Upper lobe of left lung (tissue), 6 donors: ENCODE data around the gene NHSL2. TPM values are rescaled to one million over a fixed set of nuclear protein-coding genes. Genes with fewer than 3 reads are reported as not detected.

Experiments used
- ATAC-seq, 2 donors: fragments of 200-7000 bp; cut with Tn5 transposase; one replicate each; pipeline ENCODE4 v1.9.1; 2022; ENCODE audit warnings: mild to moderate bottlenecking in 2 of 2, moderate library complexity in 2 of 2; ENCODE audit not compliant: low FRiP score in 2 of 2
- DNase-seq, 2 donors: peaks; one replicate each; pipeline ENCODE4 v3.0.0-alpha.2; 2019 to 2020
- H3K27ac ChIP-seq, 4 donors: fragments of 200-600 bp; sonication (generic); one replicate each; pipeline ENCODE4 v1.5.1; 2016 to 2019
- H3K27me3 ChIP-seq, 4 donors: fragments of 200-600 bp; sonication (generic); one replicate each; pipeline ENCODE4 v1.5.1; 2017 to 2019
- H3K36me3 ChIP-seq, 4 donors: fragments of 200-600 bp; sonication (generic); one replicate each; pipeline ENCODE4 v1.5.1; 2016 to 2019
- H3K4me1 ChIP-seq, 4 donors: fragments of 200-600 bp; sonication (generic); one replicate each; pipeline ENCODE4 v1.5.1; 2018 to 2019
- H3K4me3 ChIP-seq, 4 donors: fragments of 200-600 bp; sonication (generic); one replicate each; pipeline ENCODE4 v1.5.1; 2017 to 2019; ENCODE audit warnings: mild to moderate bottlenecking in 2 of 4, moderate library complexity in 1 of 4
- H3K9me3 ChIP-seq, 4 donors: fragments of 200-600 bp; sonication (generic); one replicate each; pipeline ENCODE4 v1.5.1; 2018 to 2019
- CTCF ChIP-seq, 6 experiments: fragments of 450-650 bp in 4 of 6; fragments of 200-600 bp in 2 of 6; sonication (generic) in 2 of 6; IDR thresholded peaks; one replicate each; pipeline ENCODE4 v1.5.1; 2016 to 2019; ENCODE audit warnings: antibody characterized with exemption in 6 of 6
- EP300 ChIP-seq, 4 donors: sonication (generic); formaldehyde crosslinking; IDR thresholded peaks; one replicate each; pipeline ENCODE4 v1.5.1; 2017; ENCODE audit warnings: antibody characterized with exemption in 4 of 4, control low read depth in 2 of 4
- POLR2A ChIP-seq, 4 donors: fragments of 450-650 bp; IDR thresholded peaks; one replicate each; pipeline ENCODE4 v1.5.1; 2016 to 2017; ENCODE audit warnings: antibody characterized with exemption in 4 of 4, mild to moderate bottlenecking in 2 of 4
- POLR2AphosphoS5 ChIP-seq, 2 donors: sonication (generic); formaldehyde crosslinking; IDR thresholded peaks; one replicate each; pipeline ENCODE4 v1.5.1; 2017; ENCODE audit warnings: antibody characterized with exemption in 2 of 2
- WGBS, 2 donors: methylation state at CpG; one replicate each; pipeline ENCODE4 v1.1.5; 2017 to 2018; 5-methylcytosine and 5-hydroxymethylcytosine counted together
- total RNA-seq, 6 donors: library from RNA; depleted of rRNA in 4 of 6; stranded (reverse); fragments of >200 nt in 4 of 6; gene quantifications; one replicate each; pipeline versions ENCODE4 v1.1.0 to v1.2.1, GENCODE V29; 2016 to 2021
- donor health status: DM: no; HTN: no; CAD: no; lungs with moderate emphysema.
- donor health status: DM: no; HTN: yes; CAD: no; lungs with severe emphysema.

NHSL2 gene
- total RNA-seq, 6 donors from 2014 or later: 5.8 to 18.3 (median 9.9) TPM

DNA sequence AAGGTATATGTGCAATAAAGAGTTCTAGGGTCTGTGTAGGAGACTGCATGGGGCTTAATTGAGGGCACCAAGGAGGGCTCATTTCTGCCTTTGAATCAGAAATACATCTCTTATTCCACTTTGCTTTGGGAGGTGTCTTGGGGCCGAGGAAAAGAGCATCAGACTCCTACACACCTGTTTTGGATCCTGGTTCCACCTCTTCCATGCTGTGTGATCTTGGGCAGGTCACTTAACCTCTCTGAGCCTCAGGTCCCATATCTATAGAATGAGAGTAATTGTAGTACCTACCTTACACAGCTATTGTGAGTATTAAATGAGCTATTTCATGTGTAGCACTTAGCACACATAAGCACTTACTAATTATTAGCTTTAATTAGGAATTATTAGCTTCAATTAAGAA lies 120.5 kb downstream of the NHSL2 start:
- Histone ChIP-seq H3K27me3 (no peaks in the 10 kb centered on the region), H3K4me1 (peaks cover 0 to 7% (median 5%) of the 10 kb centered on the region in 4 donors), H3K4me3 (no peak overlapping the region), H3K36me3 (no peaks in the 10 kb centered on the region), H3K9me3 (no peaks in the 10 kb centered on the region), H3K27ac (no peak overlapping the region)
- ATAC-seq (no peak), DNase-seq (no peak)
- WGBS, 2 donors: 65 to 67% methylated on average over 1 of the region's 1 CpG
- TF ChIP-seq POLR2AphosphoS5 (IDR thresholded peaks at IDR 0.05): no peak
- TF ChIP-seq EP300 (IDR thresholded peaks at IDR 0.05): no peak
- no peak for TF ChIP-seq CTCF (IDR thresholded peaks at IDR 0.05)
- TF ChIP-seq POLR2A (IDR thresholded peaks at IDR 0.05): no peak

DNA sequence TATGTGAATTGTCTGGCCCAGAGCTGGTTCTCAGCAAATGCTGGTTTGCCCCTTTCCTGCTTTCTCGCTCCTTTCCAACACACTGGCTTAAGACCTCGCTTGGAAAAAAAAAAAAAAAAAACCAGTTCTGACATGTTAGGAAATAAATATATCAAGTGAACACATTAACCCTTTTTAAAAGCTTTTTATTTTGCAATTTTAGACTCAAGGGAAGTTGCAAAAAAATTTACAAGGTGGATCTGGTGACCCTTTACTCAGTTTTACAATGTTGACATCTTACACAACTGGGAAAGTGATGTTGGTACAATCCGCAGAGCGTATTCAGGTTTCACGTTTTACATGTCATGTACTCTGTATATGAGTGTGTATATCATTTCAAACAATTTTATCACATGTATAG lies 121.0 kb downstream of the NHSL2 start:
- Histone ChIP-seq H3K4me1 (peaks cover 0 to 7% (median 5%) of the 10 kb centered on the region in 4 donors), H3K4me3 (no peak overlapping the region), H3K27ac (no peak overlapping the region), H3K9me3 (no peaks in the 10 kb centered on the region), H3K36me3 (no peaks in the 10 kb centered on the region), H3K27me3 (no peaks in the 10 kb centered on the region)
- no peak for DNase-seq
- TF ChIP-seq EP300 (IDR thresholded peaks at IDR 0.05): no peak
- TF ChIP-seq POLR2AphosphoS5 (IDR thresholded peaks at IDR 0.05): no peak
- no peak for TF ChIP-seq POLR2A (IDR thresholded peaks at IDR 0.05)
- no peak for TF ChIP-seq CTCF (IDR thresholded peaks at IDR 0.05)
- 64 to 71% methylated on average over 5 of the region's 5 CpGs for WGBS, 2 donors
- ATAC-seq: no peak

DNA sequence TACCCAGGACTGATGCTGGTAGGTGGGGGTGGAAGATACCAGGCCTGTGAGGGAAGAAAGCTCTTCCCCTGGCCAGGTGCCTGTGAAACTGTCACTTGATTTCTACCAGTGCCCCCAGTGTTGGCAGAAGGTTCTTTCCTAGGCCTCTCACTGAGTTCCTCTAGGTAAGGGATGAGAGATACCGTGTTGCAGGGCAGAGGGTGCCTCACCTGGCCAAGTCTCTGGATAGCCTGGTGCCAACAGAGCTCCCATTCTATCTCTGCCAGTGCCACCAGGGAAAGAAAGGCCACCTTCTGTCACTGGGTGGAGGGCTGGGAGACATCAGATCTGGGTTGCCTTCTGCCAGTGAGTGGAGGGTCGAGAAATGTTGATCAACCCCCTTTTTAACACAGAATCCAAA lies 127.0 kb downstream of the NHSL2 start:
- TF ChIP-seq POLR2A (IDR thresholded peaks at IDR 0.05) (no peak), POLR2AphosphoS5 (IDR thresholded peaks at IDR 0.05) (no peak), CTCF (IDR thresholded peaks at IDR 0.05) (no peak), EP300 (IDR thresholded peaks at IDR 0.05) (no peak)
- ATAC-seq (no peak), DNase-seq (no peak)
- H3K4me1 ChIP-seq: no peaks in the 10 kb centered on the region
- H3K27ac ChIP-seq: no peak overlapping the region
- H3K9me3 ChIP-seq: no peaks in the 10 kb centered on the region
- H3K27me3 ChIP-seq: no peaks in the 10 kb centered on the region
- no peak overlapping the region for H3K4me3 ChIP-seq
- WGBS, 2 donors: 71% methylated on average over 2 of the region's 2 CpGs; no CpG with 5 or more reads in 1 of the 2 donors
- no peaks in the 10 kb centered on the region for H3K36me3 ChIP-seq

- Histone ChIP-seq H3K4me3 (no peak overlapping the region), H3K36me3 (no peaks in the 10 kb centered on the region), H3K9me3 (no peaks in the 10 kb centered on the region), H3K27ac (no peak overlapping the region), H3K4me1 (no peaks in the 10 kb centered on the region), H3K27me3 (no peaks in the 10 kb centered on the region)
- DNase-seq (no peak), ATAC-seq (no peak)
- WGBS, 2 donors: 49 to 68% methylated on average over 3 to 4 of the region's 4 CpGs
- TF ChIP-seq EP300 (IDR thresholded peaks at IDR 0.05) (no peak), POLR2A (IDR thresholded peaks at IDR 0.05) (no peak)
Observed at GRCh38 chrX:72038016-72038415, 127.4 kb downstream of the NHSL2 start.

GRCh38 chrX:72038868-72039267 lies 128.2 kb downstream of the NHSL2 start:
- Histone ChIP-seq H3K27me3 (no peaks in the 10 kb centered on the region), H3K9me3 (no peaks in the 10 kb centered on the region), H3K4me1 (no peaks in the 10 kb centered on the region), H3K36me3 (no peaks in the 10 kb centered on the region), H3K27ac (no peak overlapping the region), H3K4me3 (no peak overlapping the region)
- ATAC-seq (no peak), DNase-seq (no peak)
- TF ChIP-seq POLR2A (IDR thresholded peaks at IDR 0.05): no peak
- no peak for TF ChIP-seq CTCF (IDR thresholded peaks at IDR 0.05)
- TF ChIP-seq EP300 (IDR thresholded peaks at IDR 0.05): no peak
- no peak for TF ChIP-seq POLR2AphosphoS5 (IDR thresholded peaks at IDR 0.05)
- 67 to 75% methylated on average over 2 of the region's 2 CpGs for WGBS, 2 donors
